Stomach (tissue), 9 donors: ENCODE results near the gene PHETA2. TPM values are rescaled to one million over a fixed set of nuclear protein-coding genes. Genes with fewer than 3 reads are reported as not detected.

Experiments
- DNase-seq, 2 donors: peaks; one replicate each; pipeline versions ENCODE4 v3.0.0 to v3.0.0-alpha.2; 2013 to 2019
- H3K27ac ChIP-seq, 5 donors: fragments of 200-600 bp in 4 of 5; sonication (generic) in 4 of 5; one replicate each; pipeline ENCODE4 v1.5.1; 2013 to 2019; ENCODE audit warnings: mild to moderate bottlenecking in 1 of 5, moderate library complexity in 1 of 5
- H3K27me3 ChIP-seq, 3 donors: fragments of 200-600 bp; sonication (generic); one replicate each; pipeline ENCODE4 v1.5.1; 2017 to 2019; ENCODE audit warnings: mixed run types in 1 of 3
- H3K36me3 ChIP-seq, 4 donors: fragments of 200-600 bp; sonication (generic); 1 replicate in 3 of 4; 2 replicates in 1 of 4; pipeline ENCODE4 v1.5.1; 2016 to 2019
- H3K4me1 ChIP-seq, 4 donors: fragments of 200-600 bp; sonication (generic); one replicate each; pipeline ENCODE4 v1.5.1; 2016 to 2019
- H3K4me3 ChIP-seq, 4 donors: fragments of 200-600 bp; sonication (generic) in 3 of 4; one replicate each; pipeline ENCODE4 v1.5.1; 2016 to 2019; ENCODE audit warnings: mild to moderate bottlenecking in 1 of 4
- H3K9me3 ChIP-seq, 4 donors: fragments of 200-600 bp; sonication (generic); one replicate each; pipeline ENCODE4 v1.5.1; 2016 to 2019
- EP300 ChIP-seq: sonication (generic); formaldehyde crosslinking; IDR thresholded peaks from one replicate; pipeline ENCODE4 v1.6.1; 2017; ENCODE audit warnings: antibody characterized with exemption
- POLR2A ChIP-seq, 4 donors: fragments of 450-650 bp; IDR thresholded peaks; one replicate each; pipeline ENCODE4 v1.6.1; 2016; ENCODE audit warnings: antibody characterized with exemption in 4 of 4, control low read depth in 2 of 4, mild to moderate bottlenecking in 1 of 4, moderate library complexity in 1 of 4
- POLR2AphosphoS5 ChIP-seq, 3 donors: sonication (generic); formaldehyde crosslinking; IDR thresholded peaks; one replicate each; pipeline ENCODE4 v1.6.1; 2016; ENCODE audit warnings: antibody characterized with exemption in 3 of 3
- WGBS, 5 donors: extraction: QIAGEN DNeasy Blood & Tissue Kit in 3 of 5; methylation state at CpG; one replicate each; pipeline versions ENCODE4 v1.1.5 to v1.1.7; 2013 to 2018; 5-methylcytosine and 5-hydroxymethylcytosine counted together
- intact Hi-C: fragments of 100-400 bp; cut with DNase I; formaldehyde crosslinking; loops from one replicate; pipeline ENCODE4 v1.15.1; 2023; ENCODE audit warnings: low total_unique reads
- polyA plus RNA-seq, 3 donors: library from polyadenylated mRNA; stranded (reverse); fragments of 200-250 nt; gene quantifications; one replicate each; pipeline ENCODE4 v1.2.3, GENCODE V29; 2013
- total RNA-seq, 5 donors: library from RNA; depleted of rRNA; stranded (reverse); fragments of >200 nt; gene quantifications; one replicate each; pipeline versions ENCODE4 v1.1.0 to v1.2.3, GENCODE V29; 2014 to 2016
- TF ChIP-seq, protein P1 (sequence below), 7 experiments: fragments of 450-650 bp in 4 of 7; fragments of 200-600 bp in 3 of 7; sonication (generic) in 3 of 7; IDR thresholded peaks; one replicate each; pipeline ENCODE4 v1.5.1; 2016 to 2019; ENCODE audit warnings: antibody characterized with exemption in 7 of 7, control low read depth in 2 of 7, mild to moderate bottlenecking in 1 of 7
- donor health status: healthy with polysubstance abuse.
- donor health status: Bipolar disorder and iron deficiency.
- donor health status: healthy.

Gene PHETA2
- total and polyA plus RNA-seq, 8 donors: 8.4 to 30.1 (median 20.8) TPM

DNA sequence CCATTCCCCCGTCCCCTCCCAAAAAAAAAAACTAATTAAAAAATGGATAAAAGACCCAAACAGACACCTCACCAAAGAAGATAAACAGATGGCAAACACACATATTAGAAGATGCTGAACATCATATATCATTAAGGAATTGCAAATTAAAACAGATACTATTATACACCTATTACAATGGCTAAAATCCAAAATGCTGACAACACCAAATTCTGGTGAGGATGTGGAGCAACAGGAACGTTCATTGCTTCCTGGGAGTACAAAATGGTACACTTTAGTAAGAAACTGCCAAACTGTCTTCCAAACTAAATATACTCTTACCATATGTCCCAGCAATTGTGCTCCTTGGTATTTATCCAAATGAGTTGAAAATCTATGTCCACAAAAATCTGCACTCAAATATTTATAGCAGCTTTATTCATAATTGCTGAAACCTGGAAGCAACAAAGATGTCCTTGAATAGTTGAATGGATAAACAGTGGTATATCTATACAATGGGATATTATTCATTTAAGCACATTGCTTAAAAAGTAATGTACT lies 23.3 kb upstream of the PHETA2 start:
- no peak overlapping the region for H3K27ac ChIP-seq
- H3K4me3 ChIP-seq: no peak overlapping the region
- H3K36me3 ChIP-seq: no peaks in the 10 kb centered on the region
- intact Hi-C loops: no loop called here
- TF ChIP-seq EP300 (no peak), POLR2A (IDR thresholded peaks at IDR 0.05) (no peak), POLR2AphosphoS5 (IDR thresholded peaks at IDR 0.05) (no peak)
- TF ChIP-seq, protein P1, sequence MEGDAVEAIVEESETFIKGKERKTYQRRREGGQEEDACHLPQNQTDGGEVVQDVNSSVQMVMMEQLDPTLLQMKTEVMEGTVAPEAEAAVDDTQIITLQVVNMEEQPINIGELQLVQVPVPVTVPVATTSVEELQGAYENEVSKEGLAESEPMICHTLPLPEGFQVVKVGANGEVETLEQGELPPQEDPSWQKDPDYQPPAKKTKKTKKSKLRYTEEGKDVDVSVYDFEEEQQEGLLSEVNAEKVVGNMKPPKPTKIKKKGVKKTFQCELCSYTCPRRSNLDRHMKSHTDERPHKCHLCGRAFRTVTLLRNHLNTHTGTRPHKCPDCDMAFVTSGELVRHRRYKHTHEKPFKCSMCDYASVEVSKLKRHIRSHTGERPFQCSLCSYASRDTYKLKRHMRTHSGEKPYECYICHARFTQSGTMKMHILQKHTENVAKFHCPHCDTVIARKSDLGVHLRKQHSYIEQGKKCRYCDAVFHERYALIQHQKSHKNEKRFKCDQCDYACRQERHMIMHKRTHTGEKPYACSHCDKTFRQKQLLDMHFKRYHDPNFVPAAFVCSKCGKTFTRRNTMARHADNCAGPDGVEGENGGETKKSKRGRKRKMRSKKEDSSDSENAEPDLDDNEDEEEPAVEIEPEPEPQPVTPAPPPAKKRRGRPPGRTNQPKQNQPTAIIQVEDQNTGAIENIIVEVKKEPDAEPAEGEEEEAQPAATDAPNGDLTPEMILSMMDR (IDR thresholded peaks at IDR 0.05): no peak
- no peaks in the 10 kb centered on the region for H3K27me3 ChIP-seq
- H3K9me3 ChIP-seq: no peaks in the 10 kb centered on the region
- no peak for DNase-seq
- WGBS, 5 donors: 68 to 82% (median 75%) methylated on average over 2 of the region's 2 CpGs
- no peaks in the 10 kb centered on the region for H3K4me1 ChIP-seq

- H3K36me3 ChIP-seq: no peaks in the 10 kb centered on the region
- H3K9me3 ChIP-seq: peaks cover 0 to 14% (median 5%) of the 10 kb centered on the region in 4 donors
- H3K4me1 ChIP-seq: no peaks in the 10 kb centered on the region
- intact Hi-C loops: no loop called here
- WGBS, 5 donors: 75 to 84% (median 81%) methylated on average over 3 of the region's 3 CpGs
- no peaks in the 10 kb centered on the region for H3K27me3 ChIP-seq
- TF ChIP-seq POLR2A (IDR thresholded peaks at IDR 0.05): no peak
- H3K4me3 ChIP-seq: no peak overlapping the region
- no peak overlapping the region for H3K27ac ChIP-seq
- no peak for DNase-seq
Measured at GRCh38 chr22:42052765-42053164, 21.3 kb upstream of the PHETA2 start.

DNA sequence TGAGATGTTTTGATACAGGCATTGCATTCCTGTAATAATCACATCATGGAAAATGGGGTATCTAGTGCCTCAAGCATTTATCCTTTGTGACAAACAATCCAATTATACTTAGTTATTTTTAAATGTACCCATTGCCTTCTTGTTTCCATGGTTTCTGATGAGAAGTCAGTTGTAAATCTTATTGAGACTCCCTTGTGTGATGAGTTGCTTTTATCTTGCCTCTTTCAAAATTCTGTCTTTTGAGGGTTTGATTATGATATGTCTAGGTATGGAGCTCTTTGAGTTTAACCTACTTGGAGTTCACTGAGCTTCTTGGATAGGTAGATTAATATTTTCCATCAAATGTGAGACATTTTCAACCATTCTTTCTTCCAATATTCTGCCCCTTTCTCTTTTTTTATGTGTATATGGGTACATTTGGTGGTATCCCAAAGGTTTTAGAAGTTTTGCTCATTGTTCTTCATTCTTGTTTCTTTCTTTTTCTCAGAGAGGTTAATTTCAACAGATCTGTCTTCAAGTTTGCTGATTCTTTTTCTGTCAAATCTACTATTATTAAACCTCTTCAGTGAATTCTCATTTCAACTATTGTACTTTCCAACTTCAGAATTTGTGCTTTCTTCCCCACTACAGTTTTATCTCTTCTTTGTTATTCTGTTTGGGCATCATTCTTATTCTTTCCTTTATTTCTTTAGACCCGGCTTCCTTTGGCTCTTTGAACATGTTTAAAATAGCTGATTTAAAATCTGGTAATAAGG lies 17.1 kb upstream of the PHETA2 start:
- WGBS, 5 donors: 96 to 100% (median 98%) methylated on average over 1 of the region's 1 CpG
- peaks cover 0 to 14% (median 5%) of the 10 kb centered on the region in 4 donors for H3K9me3 ChIP-seq
- no peak overlapping the region for H3K27ac ChIP-seq
- DNase-seq: no peak
- no peaks in the 10 kb centered on the region for H3K27me3 ChIP-seq
- peaks cover 12 to 41% (median 38%) of the 10 kb centered on the region in 4 donors for H3K36me3 ChIP-seq
- intact Hi-C loops: no loop called here
- no peak overlapping the region for H3K4me3 ChIP-seq
- TF ChIP-seq POLR2A (IDR thresholded peaks at IDR 0.05): no peak
- no peak for TF ChIP-seq EP300
- no peak for TF ChIP-seq POLR2AphosphoS5 (IDR thresholded peaks at IDR 0.05)
- TF ChIP-seq, protein P1 (IDR thresholded peaks at IDR 0.05): no peak
- no peaks in the 10 kb centered on the region for H3K4me1 ChIP-seq

GRCh38 chr22:42060489-42060888 lies 13.6 kb upstream of the PHETA2 start:
- H3K4me3 ChIP-seq: no peak overlapping the region
- H3K9me3 ChIP-seq: peaks cover 0 to 14% (median 5%) of the 10 kb centered on the region in 4 donors
- no peak overlapping the region for H3K27ac ChIP-seq
- intact Hi-C loops: no loop called here
- DNase-seq: no peak
- TF ChIP-seq, protein P1 (IDR thresholded peaks at IDR 0.05): no peak
- TF ChIP-seq EP300 (no peak), POLR2AphosphoS5 (IDR thresholded peaks at IDR 0.05) (no peak), POLR2A (IDR thresholded peaks at IDR 0.05) (no peak)
- no peaks in the 10 kb centered on the region for H3K27me3 ChIP-seq
- WGBS, 5 donors: 82 to 98% (median 95%) methylated on average over 5 of the region's 5 CpGs
- peaks cover 19 to 74% (median 69%) of the 10 kb centered on the region in 4 donors for H3K36me3 ChIP-seq
- no peaks in the 10 kb centered on the region for H3K4me1 ChIP-seq

DNA sequence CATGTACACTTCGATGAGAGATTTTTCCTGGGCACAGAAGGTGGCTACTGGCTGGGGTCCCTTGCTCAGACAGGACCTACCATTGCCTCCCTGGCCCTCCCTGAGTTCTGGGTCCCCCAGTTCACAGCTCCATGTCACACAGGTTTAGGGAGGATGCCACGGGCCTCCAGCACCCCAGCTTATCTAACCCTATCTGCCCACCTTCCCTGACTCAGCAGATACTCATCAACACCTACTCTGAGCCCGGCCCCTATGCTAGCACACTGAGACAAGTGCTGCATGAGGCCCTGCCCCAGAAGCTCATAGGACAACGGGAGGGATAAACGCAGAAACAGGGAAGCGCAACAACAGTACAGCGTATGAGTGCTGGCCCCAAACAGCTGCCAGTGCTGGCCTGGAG lies 13.0 kb upstream of the PHETA2 start:
- DNase-seq: peak in 1 of 2 donors; percentile 8
- H3K4me1 ChIP-seq: no peaks in the 10 kb centered on the region
- H3K27ac ChIP-seq: no peak overlapping the region
- intact Hi-C loops: no loop called here
- H3K9me3 ChIP-seq: peaks cover 0 to 14% (median 5%) of the 10 kb centered on the region in 4 donors
- H3K27me3 ChIP-seq: no peaks in the 10 kb centered on the region
- H3K36me3 ChIP-seq: peaks cover 24 to 80% (median 74%) of the 10 kb centered on the region in 4 donors
- WGBS, 5 donors: 91 to 96% (median 95%) methylated on average over 7 of the region's 7 CpGs
- TF ChIP-seq POLR2AphosphoS5 (IDR thresholded peaks at IDR 0.05) (no peak), EP300 (no peak), POLR2A (IDR thresholded peaks at IDR 0.05) (no peak)
- TF ChIP-seq, protein P1 (IDR thresholded peaks at IDR 0.05): no peak
- H3K4me3 ChIP-seq: no peak overlapping the region
